HCT116 (cell line): ENCODE data around the gene CARD8. TPM values are rescaled to one million over a fixed set of nuclear protein-coding genes. Genes with fewer than 3 reads are reported as not detected.
A peak's percentile ranks its signal among the peaks of the same experiment; 100 is the strongest.

ENCODE experiments used
- ATAC-seq: fragments of 200-7000 bp; cut with Tn5 transposase; 2 replicates; pipeline ENCODE4 v1.9.1; 2020; ENCODE audit warnings: mild to moderate bottlenecking, moderate library complexity
- BruUV-seq: library from RNA; stranded (reverse); fragments of 400-500 nt; replicated peaks from 2 replicates; lab custom pipeline; 2021; lab: Mats Ljungman, UMichigan
- CTCF ChIA-PET: fragments of 300-600 bp; sonication (Branson Sonifier 250); formaldehyde crosslinking; loops from one replicate; lab custom pipeline; 2021; ENCODE audit warnings: antibody characterized with exemption; lab: Charles Lee
- POLR2A ChIA-PET: fragments of 300-600, 350-600 bp; sonication (Branson Sonifier 250); formaldehyde crosslinking; loops from one replicate; lab custom pipeline; 2021; ENCODE audit warnings: antibody characterized with exemption; lab: Charles Lee
- RAD21 ChIA-PET, 2 experiments: fragments of 300-600 bp; sonication (Branson Sonifier 250); formaldehyde crosslinking; loops; one replicate each; lab custom pipeline; 2023; ENCODE audit warnings: low total read pairs in 2 of 2; ENCODE audit not compliant: uncharacterized antibody in 2 of 2, unreplicated experiment in 2 of 2, low non-redundant PET in 1 of 2; lab: Charles Lee
- DNase-seq: peaks from one replicate; pipeline ENCODE4 v3.0.0-alpha.2; 2010; ENCODE audit warnings: low read depth, low spot score
- H2AFZ ChIP-seq: fragments of 200-600 bp; shearing (Covaris generic), sonication (generic); 2 replicates; pipeline ENCODE4 v1.6.1; 2017; ENCODE audit warnings: low read depth, mixed run types, mixed read lengths, antibody characterized with exemption, low read length; ENCODE audit not compliant: poor library complexity, severe bottlenecking
- H3K27ac ChIP-seq: 2 replicates; pipeline ENCODE4 v1.5.1; 2012; ENCODE audit warnings: low read depth, low read length
- H3K27me3 ChIP-seq: fragments of 200-600 bp; sonication (generic); 2 replicates; pipeline ENCODE4 v1.6.1; 2016; ENCODE audit warnings: mixed run types, low read length, mixed read lengths; ENCODE audit not compliant: insufficient read depth
- H3K36me3 ChIP-seq, 2 experiments: fragments of 200-500 bp in 1 of 2; fragments of 200-600 bp in 1 of 2; sonication (Bioruptor generic) in 1 of 2; sonication (generic) in 1 of 2; 2 replicates each; pipeline versions ENCODE4 v1.5.1 to v1.6.1; 2014 to 2016; ENCODE audit warnings: low read length in 2 of 2, inconsistent platforms in 1 of 2, mixed read lengths in 1 of 2, mixed run types in 1 of 2; ENCODE audit not compliant: insufficient read depth in 2 of 2, control insufficient read depth in 1 of 2
- H3K4me1 ChIP-seq, 2 experiments: fragments of 200-600 bp in 1 of 2; sonication (generic) in 1 of 2; 2 replicates each; pipeline versions ENCODE4 v1.5.1 to v1.6.1; 2012 to 2017; ENCODE audit warnings: low read length in 2 of 2, inconsistent platforms in 1 of 2, mild to moderate bottlenecking in 1 of 2, mixed read lengths in 1 of 2, mixed run types in 1 of 2, moderate library complexity in 1 of 2; ENCODE audit not compliant: insufficient read depth in 2 of 2, control insufficient read depth in 1 of 2
- H3K4me2 ChIP-seq: fragments of 200-600 bp; sonication (generic); 2 replicates; pipeline ENCODE4 v1.6.1; 2017; ENCODE audit warnings: mixed run types, low read length, mixed read lengths
- H3K4me3 ChIP-seq, 2 experiments: fragments of 200-600 bp in 1 of 2; sonication (generic) in 1 of 2; replicated peaks in 1 of 2; 2 replicates each; pipeline ENCODE4 v1.5.1; 2011 to 2016; ENCODE audit warnings: low read length in 2 of 2, control low read depth in 1 of 2, low read depth in 1 of 2, mild to moderate bottlenecking in 1 of 2, mixed read lengths in 1 of 2, mixed run types in 1 of 2
- H3K79me2 ChIP-seq: fragments of 200-600 bp; sonication (generic); 2 replicates; pipeline ENCODE4 v1.6.1; 2017; ENCODE audit warnings: mild to moderate bottlenecking, mixed run types, low read length, moderate library complexity, mixed read lengths; ENCODE audit not compliant: insufficient read depth
- H3K9ac ChIP-seq: fragments of 200-600 bp; sonication (generic); 2 replicates; pipeline ENCODE4 v1.6.1; 2016; ENCODE audit warnings: low read length, mixed read lengths
- H3K9me2 ChIP-seq: fragments of 200-600 bp; sonication (generic), shearing (Covaris generic); 2 replicates; pipeline ENCODE4 v1.6.1; 2017; ENCODE audit warnings: mixed run types, mild to moderate bottlenecking, moderate library complexity; ENCODE audit not compliant: insufficient read depth
- H3K9me3 ChIP-seq, 2 experiments: fragments of 200-500 bp in 1 of 2; fragments of 200-600 bp in 1 of 2; sonication (Bioruptor generic) in 1 of 2; sonication (generic) in 1 of 2; 2 replicates each; pipeline ENCODE4 v1.6.1; 2014 to 2017; ENCODE audit warnings: low read length in 2 of 2, mixed read lengths in 2 of 2, inconsistent platforms in 1 of 2, low read depth in 1 of 2, mild to moderate bottlenecking in 1 of 2, mixed run types in 1 of 2, moderate library complexity in 1 of 2; ENCODE audit not compliant: control insufficient read depth in 1 of 2, insufficient read depth in 1 of 2
- H4K20me1 ChIP-seq: fragments of 200-600 bp; sonication (generic), shearing (Covaris generic); 2 replicates; pipeline ENCODE4 v1.6.1; 2017; ENCODE audit warnings: mixed run types, mild to moderate bottlenecking, moderate library complexity; ENCODE audit not compliant: insufficient read depth
- ATF3 ChIP-seq: IDR thresholded peaks from 2 replicates; pipeline ENCODE4 v1.6.1; 2012
- CBX3 ChIP-seq: IDR thresholded peaks from 2 replicates; pipeline ENCODE4 v1.6.1; 2012; ENCODE audit warnings: low read depth
- CEBPB ChIP-seq: IDR thresholded peaks from 2 replicates; pipeline ENCODE4 v1.6.1; 2012; ENCODE audit warnings: low read depth
- CTCF ChIP-seq, 3 experiments: fragments of 200-600 bp in 1 of 3; sonication (generic) in 1 of 3; IDR thresholded peaks in 2 of 3; conservative IDR thresholded peaks in 1 of 3; 2 replicates each; pipeline ENCODE4 v1.5.1; 2012 to 2017; ENCODE audit warnings: low read depth in 2 of 3, low read length in 2 of 3, antibody characterized with exemption in 1 of 3, borderline replicate concordance in 1 of 3, control low read depth in 1 of 3, mild to moderate bottlenecking in 1 of 3, mixed read lengths in 1 of 3, mixed run types in 1 of 3, moderate library complexity in 1 of 3; ENCODE audit not compliant: insufficient read depth in 1 of 3
- EGR1 ChIP-seq: IDR thresholded peaks from 2 replicates; pipeline ENCODE4 v1.6.1; 2012; ENCODE audit warnings: low read depth
- EZH2phosphoT487 ChIP-seq: fragments of 200-600 bp; IDR thresholded peaks from 2 replicates; pipeline ENCODE4 v1.6.1; 2018; ENCODE audit warnings: antibody characterized with exemption, borderline replicate concordance
- FOSL1 ChIP-seq: IDR thresholded peaks from 2 replicates; pipeline ENCODE4 v1.6.1; 2012; ENCODE audit warnings: low read depth
- POLR2AphosphoS5 ChIP-seq: IDR thresholded peaks from 2 replicates; pipeline ENCODE4 v1.6.1; 2011; ENCODE audit warnings: mild to moderate bottlenecking, low read depth, low read length, moderate library complexity
- RAD21 ChIP-seq: IDR thresholded peaks from 2 replicates; pipeline ENCODE4 v1.6.1; 2012; ENCODE audit warnings: low read depth, mild to moderate bottlenecking
- REST ChIP-seq: IDR thresholded peaks from 2 replicates; pipeline ENCODE4 v1.6.1; 2012; ENCODE audit warnings: low read depth
- SRF ChIP-seq: IDR thresholded peaks from 2 replicates; pipeline ENCODE4 v1.6.1; 2012; ENCODE audit warnings: low read depth
- TCF7L2 ChIP-seq: IDR thresholded peaks from 2 replicates; pipeline ENCODE4 v1.7.0; 2011; ENCODE audit warnings: borderline replicate concordance, inconsistent platforms; ENCODE audit not compliant: insufficient read depth, insufficient read length; ENCODE audit errors: extremely low read depth
- YY1 ChIP-seq: IDR thresholded peaks from 2 replicates; pipeline ENCODE4 v1.6.1; 2011; ENCODE audit warnings: low read length, low read depth, moderate library complexity, mild to moderate bottlenecking; ENCODE audit not compliant: insufficient replicate concordance; ENCODE audit errors: extremely low read depth
- ZFX ChIP-seq: fragments of 450-650 bp; IDR thresholded peaks from 2 replicates; pipeline ENCODE4 v1.6.1; 2017
- intact Hi-C: fragments of 100-400 bp; cut with micrococcal nuclease; formaldehyde crosslinking; loops from 2 replicates; pipeline ENCODE4 v1.10.0; 2022
- total RNA-seq: library from RNA; stranded (reverse); gene quantifications from one replicate; pipeline ENCODE4 v1.2.1, GENCODE V29; 2021; ENCODE audit not compliant: unreplicated experiment

CARD8 gene
- total RNA-seq, 1 experiment from 2014 or later = 17.5 TPM

- Histone ChIP-seq H4K20me1 (no peaks in the 10 kb centered on the region), H3K27ac (no peak overlapping the region), H3K4me1 (no peaks in the 10 kb centered on the region), H3K9ac (no peak overlapping the region), H3K4me2 (no peak overlapping the region), H3K27me3 (no peaks in the 10 kb centered on the region), H3K36me3 (no peaks in the 10 kb centered on the region), H3K9me2 (no peaks in the 10 kb centered on the region), H3K9me3 (no peaks in the 10 kb centered on the region), H3K4me3 (no peak overlapping the region), H2AFZ (no peak overlapping the region), H3K79me2 (no peaks in the 10 kb centered on the region)
- DNase-seq (no peak), ATAC-seq (no peak)
- intact Hi-C loops = no loop called here
- ChIA-PET CTCF (no interaction called here), POLR2A (no interaction called here), RAD21 (no interaction called here)
- peak in 1 of 3 experiments; percentile 18; a peak in 1 of 6 replicates for TF ChIP-seq CTCF (IDR thresholded peaks at IDR 0.05 in 2 of 3, conservative IDR thresholded peaks at IDR 0.05 in 1 of 3; ENCODE audit: borderline replicate concordance in 1 of 3, insufficient read depth in 1 of 3, low read depth in 2 of 3, low read length in 2 of 3)
- TF ChIP-seq EGR1 = no peak
- no TSS peak for BruUV-seq
These were observed 38.8 kb downstream of the CARD8 start for GRCh38 chr19:48216933-48217332.

GRCh38 chr19:48213959-48214358 lies 41.8 kb downstream of the CARD8 start:
- CTCF ChIA-PET = no interaction called here
- BruUV-seq = no TSS peak
- DNase-seq = no peak

More at GRCh38 chr19:48213959-48214358, 41.8 kb downstream of the CARD8 start:
- TF ChIP-seq POLR2AphosphoS5 = no peak
- no peak for TF ChIP-seq CBX3
- no peak for TF ChIP-seq CEBPB
- TF ChIP-seq EZH2phosphoT487 = no peak
- no peak for TF ChIP-seq ZFX
- TF ChIP-seq SRF = no peak
- no peak for TF ChIP-seq FOSL1
- TF ChIP-seq REST = no peak
- no peak for TF ChIP-seq TCF7L2
- no peak for TF ChIP-seq RAD21
- no peak for TF ChIP-seq YY1
- no peak for TF ChIP-seq EGR1
- no peak for TF ChIP-seq ATF3
- TF ChIP-seq, all 23 proteins: peak for 0
- Histone ChIP-seq H4K20me1 (no peaks in the 10 kb centered on the region), H3K27me3 (no peaks in the 10 kb centered on the region), H3K36me3 (no peaks in the 10 kb centered on the region), H3K9me2 (no peaks in the 10 kb centered on the region), H3K4me3 (no peak overlapping the region), H3K9ac (no peak overlapping the region), H3K79me2 (no peaks in the 10 kb centered on the region), H2AFZ (no peak overlapping the region), H3K27ac (no peak overlapping the region), H3K9me3 (no peaks in the 10 kb centered on the region), H3K4me2 (no peak overlapping the region), H3K4me1 (no peaks in the 10 kb centered on the region)
- ChIA-PET POLR2A (interaction anchor here (3.3 kb wide), 1 partner anchor 10 kb away, joined by 14 read pairs; no protein-coding TSS in a partner anchor), RAD21 (no interaction called here)
- no peak for ATAC-seq
- intact Hi-C loops = no loop called here
